ENCODE results near the gene CST9. TPM values are rescaled to one million over a fixed set of nuclear protein-coding genes. Genes with fewer than 3 reads are reported as not detected.

The CST9 gene
- total and polyA plus RNA-seq, 2 of the 13 experiments (the other 11 are each of a cell fraction or from before 2014, with no cell fraction given), result 0.07 TPM; not detected in 1

DNA sequence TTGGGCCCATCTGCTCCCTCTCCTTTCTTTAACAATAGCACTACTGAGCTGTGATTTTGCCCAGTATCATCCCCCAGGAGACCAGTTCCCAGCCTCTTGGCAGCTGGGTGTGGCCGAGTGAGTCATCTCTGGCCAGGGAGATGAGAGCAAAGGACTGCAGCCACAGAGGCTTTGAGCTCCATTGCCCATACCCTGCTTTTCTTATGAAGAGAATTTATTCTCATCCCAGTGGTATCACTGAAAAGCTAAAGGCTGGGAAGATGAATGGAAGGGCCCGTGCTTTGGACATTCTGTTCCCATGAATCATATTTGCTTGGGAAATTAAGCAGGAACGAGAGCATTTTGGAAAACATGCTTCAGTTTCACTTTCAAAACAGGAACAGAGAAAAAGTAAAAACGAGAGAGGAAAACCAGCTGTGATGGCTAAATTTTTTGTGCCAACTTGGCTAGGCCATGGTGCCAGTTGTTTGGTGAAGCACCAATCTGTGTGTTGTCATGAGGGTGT is 17.2 kb upstream of the CST9 start (continued):
- no peak for TF ChIP-seq HOXA3 (CRISPR knock-in tag; IDR thresholded peaks at IDR 0.05)
- no peak for TF ChIP-seq MATR3 (CRISPR knock-in tag; IDR thresholded peaks at IDR 0.05)
- TF ChIP-seq ZNF501 (CRISPR knock-in tag; IDR thresholded peaks at IDR 0.05), result 0 out of 2 replicates have a peak, but pooled peaks have one; percentile 52
- peak; percentile 78 for TF ChIP-seq XRCC5 (optimal IDR thresholded peaks at IDR 0.05; ENCODE audit: low read length)
- TF ChIP-seq ZNF644 (CRISPR knock-in tag; IDR thresholded peaks at IDR 0.05; ENCODE audit: low read depth), result peak; percentile 41; the same call in 1 of the 2 replicates
- TF ChIP-seq, protein P1, sequence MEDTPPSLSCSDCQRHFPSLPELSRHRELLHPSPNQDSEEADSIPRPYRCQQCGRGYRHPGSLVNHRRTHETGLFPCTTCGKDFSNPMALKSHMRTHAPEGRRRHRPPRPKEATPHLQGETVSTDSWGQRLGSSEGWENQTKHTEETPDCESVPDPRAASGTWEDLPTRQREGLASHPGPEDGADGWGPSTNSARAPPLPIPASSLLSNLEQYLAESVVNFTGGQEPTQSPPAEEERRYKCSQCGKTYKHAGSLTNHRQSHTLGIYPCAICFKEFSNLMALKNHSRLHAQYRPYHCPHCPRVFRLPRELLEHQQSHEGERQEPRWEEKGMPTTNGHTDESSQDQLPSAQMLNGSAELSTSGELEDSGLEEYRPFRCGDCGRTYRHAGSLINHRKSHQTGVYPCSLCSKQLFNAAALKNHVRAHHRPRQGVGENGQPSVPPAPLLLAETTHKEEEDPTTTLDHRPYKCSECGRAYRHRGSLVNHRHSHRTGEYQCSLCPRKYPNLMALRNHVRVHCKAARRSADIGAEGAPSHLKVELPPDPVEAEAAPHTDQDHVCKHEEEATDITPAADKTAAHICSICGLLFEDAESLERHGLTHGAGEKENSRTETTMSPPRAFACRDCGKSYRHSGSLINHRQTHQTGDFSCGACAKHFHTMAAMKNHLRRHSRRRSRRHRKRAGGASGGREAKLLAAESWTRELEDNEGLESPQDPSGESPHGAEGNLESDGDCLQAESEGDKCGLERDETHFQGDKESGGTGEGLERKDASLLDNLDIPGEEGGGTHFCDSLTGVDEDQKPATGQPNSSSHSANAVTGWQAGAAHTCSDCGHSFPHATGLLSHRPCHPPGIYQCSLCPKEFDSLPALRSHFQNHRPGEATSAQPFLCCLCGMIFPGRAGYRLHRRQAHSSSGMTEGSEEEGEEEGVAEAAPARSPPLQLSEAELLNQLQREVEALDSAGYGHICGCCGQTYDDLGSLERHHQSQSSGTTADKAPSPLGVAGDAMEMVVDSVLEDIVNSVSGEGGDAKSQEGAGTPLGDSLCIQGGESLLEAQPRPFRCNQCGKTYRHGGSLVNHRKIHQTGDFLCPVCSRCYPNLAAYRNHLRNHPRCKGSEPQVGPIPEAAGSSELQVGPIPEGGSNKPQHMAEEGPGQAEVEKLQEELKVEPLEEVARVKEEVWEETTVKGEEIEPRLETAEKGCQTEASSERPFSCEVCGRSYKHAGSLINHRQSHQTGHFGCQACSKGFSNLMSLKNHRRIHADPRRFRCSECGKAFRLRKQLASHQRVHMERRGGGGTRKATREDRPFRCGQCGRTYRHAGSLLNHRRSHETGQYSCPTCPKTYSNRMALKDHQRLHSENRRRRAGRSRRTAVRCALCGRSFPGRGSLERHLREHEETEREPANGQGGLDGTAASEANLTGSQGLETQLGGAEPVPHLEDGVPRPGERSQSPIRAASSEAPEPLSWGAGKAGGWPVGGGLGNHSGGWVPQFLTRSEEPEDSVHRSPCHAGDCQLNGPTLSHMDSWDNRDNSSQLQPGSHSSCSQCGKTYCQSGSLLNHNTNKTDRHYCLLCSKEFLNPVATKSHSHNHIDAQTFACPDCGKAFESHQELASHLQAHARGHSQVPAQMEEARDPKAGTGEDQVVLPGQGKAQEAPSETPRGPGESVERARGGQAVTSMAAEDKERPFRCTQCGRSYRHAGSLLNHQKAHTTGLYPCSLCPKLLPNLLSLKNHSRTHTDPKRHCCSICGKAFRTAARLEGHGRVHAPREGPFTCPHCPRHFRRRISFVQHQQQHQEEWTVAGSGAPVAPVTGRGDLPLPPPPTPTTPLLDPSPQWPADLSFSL (CRISPR knock-in tag; IDR thresholded peaks at IDR 0.05), result no peak
- TF ChIP-seq ZMAT3 (CRISPR knock-in tag; conservative IDR thresholded peaks at IDR 0.05), result no peak
- no peak for TF ChIP-seq ZNF234 (CRISPR knock-in tag; conservative IDR thresholded peaks at IDR 0.05)
- peak; percentile 22 for TF ChIP-seq ASH2L (IDR thresholded peaks at IDR 0.05; ENCODE audit: insufficient read length, low read depth, low read length)
- peak; percentile 43; the same call in 1 of the 2 replicates for TF ChIP-seq JUN (CRISPR knock-in tag; IDR thresholded peaks at IDR 0.05)
- peak; percentile 81 for TF ChIP-seq FOSL1 (CRISPR knock-in tag; IDR thresholded peaks at IDR 0.05; ENCODE audit: borderline replicate concordance)
- TF ChIP-seq, protein P2, sequence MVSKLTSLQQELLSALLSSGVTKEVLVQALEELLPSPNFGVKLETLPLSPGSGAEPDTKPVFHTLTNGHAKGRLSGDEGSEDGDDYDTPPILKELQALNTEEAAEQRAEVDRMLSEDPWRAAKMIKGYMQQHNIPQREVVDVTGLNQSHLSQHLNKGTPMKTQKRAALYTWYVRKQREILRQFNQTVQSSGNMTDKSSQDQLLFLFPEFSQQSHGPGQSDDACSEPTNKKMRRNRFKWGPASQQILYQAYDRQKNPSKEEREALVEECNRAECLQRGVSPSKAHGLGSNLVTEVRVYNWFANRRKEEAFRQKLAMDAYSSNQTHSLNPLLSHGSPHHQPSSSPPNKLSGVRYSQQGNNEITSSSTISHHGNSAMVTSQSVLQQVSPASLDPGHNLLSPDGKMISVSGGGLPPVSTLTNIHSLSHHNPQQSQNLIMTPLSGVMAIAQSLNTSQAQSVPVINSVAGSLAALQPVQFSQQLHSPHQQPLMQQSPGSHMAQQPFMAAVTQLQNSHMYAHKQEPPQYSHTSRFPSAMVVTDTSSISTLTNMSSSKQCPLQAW (CRISPR knock-in tag; IDR thresholded peaks at IDR 0.05), result peak; percentile 49; the same call in 1 of the 2 replicates
- TF ChIP-seq SSRP1 (CRISPR knock-in tag; IDR thresholded peaks at IDR 0.05), result 0 out of 2 replicates have a peak, but pooled peaks have one; percentile 45
- TF ChIP-seq SAP130 (CRISPR knock-in tag; IDR thresholded peaks at IDR 0.05; ENCODE audit: low read depth), result peak; percentile 52
- peak; percentile 97 for TF ChIP-seq FOSL2 (CRISPR knock-in tag; IDR thresholded peaks at IDR 0.05)
- no peak for TF ChIP-seq FOXK2 (IDR thresholded peaks at IDR 0.05)
- TF ChIP-seq NFKB2 (CRISPR knock-in tag; IDR thresholded peaks at IDR 0.05; ENCODE audit: borderline replicate concordance), result no peak
- TF ChIP-seq RCOR2 (CRISPR knock-in tag; IDR thresholded peaks at IDR 0.05), result 0 out of 2 replicates have a peak, but pooled peaks have one; percentile 20
- no peak for TF ChIP-seq HIVEP1 (CRISPR knock-in tag; IDR thresholded peaks at IDR 0.05)
- TF ChIP-seq SALL2 (CRISPR knock-in tag; IDR thresholded peaks at IDR 0.05), result no peak
- peak; percentile 35; the same call in 1 of the 2 replicates for TF ChIP-seq RXRB (CRISPR knock-in tag; IDR thresholded peaks at IDR 0.05; ENCODE audit: borderline replicate concordance)
- no peak for TF ChIP-seq ZNF3 (CRISPR knock-in tag; IDR thresholded peaks at IDR 0.05)
- TF ChIP-seq MAZ (IDR thresholded peaks at IDR 0.05; ENCODE audit: borderline replicate concordance, low read depth, low read length), result no peak
- no peak for TF ChIP-seq MAZ (CRISPR knock-in tag; IDR thresholded peaks at IDR 0.05; ENCODE audit: low read depth)
- TF ChIP-seq KLF6 (CRISPR knock-in tag; IDR thresholded peaks at IDR 0.05), result 0 out of 2 replicates have a peak, but pooled peaks have one; percentile 44
- TF ChIP-seq ZNF782 (CRISPR knock-in tag; IDR thresholded peaks at IDR 0.05; ENCODE audit: borderline replicate concordance), result no peak

All from HepG2 (cell line).